ENCODE measurements around the gene TSR1. TPM values are rescaled to one million over a fixed set of nuclear protein-coding genes. Genes with fewer than 3 reads are reported as not detected.

TSR1 gene
- total and polyA plus RNA-seq, 9 of the 15 experiments (the other 6 are each of a cell fraction or from before 2014, with no cell fraction given) = 16.4 to 87.5 (median 55.2) TPM

DNA sequence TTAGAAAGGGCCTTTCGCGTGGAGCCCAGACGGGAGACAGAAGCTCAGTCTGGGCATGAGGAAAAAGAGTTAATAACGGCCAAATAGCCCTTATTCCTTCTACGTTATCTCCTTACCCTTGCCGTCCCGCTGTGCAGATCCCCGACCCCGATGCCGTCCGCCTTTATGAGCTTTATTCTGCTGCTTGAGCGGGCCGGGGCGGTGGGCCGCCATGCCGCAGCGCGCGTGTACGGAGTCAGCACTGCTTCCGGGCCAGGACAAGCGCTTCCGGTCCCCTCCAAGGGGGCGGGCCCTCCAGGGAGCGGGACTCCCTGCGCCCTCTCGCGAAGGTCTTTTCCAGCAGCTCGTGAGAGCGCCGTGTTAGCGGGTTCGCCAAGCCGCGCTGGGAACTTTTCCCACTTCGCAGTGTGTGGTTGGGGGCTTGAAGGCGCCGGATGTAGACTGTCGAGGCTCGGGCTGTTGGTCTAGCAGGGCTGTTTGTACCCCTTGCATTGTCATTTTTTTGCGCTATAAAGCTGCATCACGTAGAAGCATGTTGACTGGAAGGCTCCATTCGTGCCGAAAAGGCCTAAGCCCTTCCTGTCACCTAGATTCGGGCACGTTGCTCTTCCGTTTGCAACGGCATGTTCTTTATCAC lies at the start of gene TSR1 (continued):
- TF ChIP-seq, protein P1, sequence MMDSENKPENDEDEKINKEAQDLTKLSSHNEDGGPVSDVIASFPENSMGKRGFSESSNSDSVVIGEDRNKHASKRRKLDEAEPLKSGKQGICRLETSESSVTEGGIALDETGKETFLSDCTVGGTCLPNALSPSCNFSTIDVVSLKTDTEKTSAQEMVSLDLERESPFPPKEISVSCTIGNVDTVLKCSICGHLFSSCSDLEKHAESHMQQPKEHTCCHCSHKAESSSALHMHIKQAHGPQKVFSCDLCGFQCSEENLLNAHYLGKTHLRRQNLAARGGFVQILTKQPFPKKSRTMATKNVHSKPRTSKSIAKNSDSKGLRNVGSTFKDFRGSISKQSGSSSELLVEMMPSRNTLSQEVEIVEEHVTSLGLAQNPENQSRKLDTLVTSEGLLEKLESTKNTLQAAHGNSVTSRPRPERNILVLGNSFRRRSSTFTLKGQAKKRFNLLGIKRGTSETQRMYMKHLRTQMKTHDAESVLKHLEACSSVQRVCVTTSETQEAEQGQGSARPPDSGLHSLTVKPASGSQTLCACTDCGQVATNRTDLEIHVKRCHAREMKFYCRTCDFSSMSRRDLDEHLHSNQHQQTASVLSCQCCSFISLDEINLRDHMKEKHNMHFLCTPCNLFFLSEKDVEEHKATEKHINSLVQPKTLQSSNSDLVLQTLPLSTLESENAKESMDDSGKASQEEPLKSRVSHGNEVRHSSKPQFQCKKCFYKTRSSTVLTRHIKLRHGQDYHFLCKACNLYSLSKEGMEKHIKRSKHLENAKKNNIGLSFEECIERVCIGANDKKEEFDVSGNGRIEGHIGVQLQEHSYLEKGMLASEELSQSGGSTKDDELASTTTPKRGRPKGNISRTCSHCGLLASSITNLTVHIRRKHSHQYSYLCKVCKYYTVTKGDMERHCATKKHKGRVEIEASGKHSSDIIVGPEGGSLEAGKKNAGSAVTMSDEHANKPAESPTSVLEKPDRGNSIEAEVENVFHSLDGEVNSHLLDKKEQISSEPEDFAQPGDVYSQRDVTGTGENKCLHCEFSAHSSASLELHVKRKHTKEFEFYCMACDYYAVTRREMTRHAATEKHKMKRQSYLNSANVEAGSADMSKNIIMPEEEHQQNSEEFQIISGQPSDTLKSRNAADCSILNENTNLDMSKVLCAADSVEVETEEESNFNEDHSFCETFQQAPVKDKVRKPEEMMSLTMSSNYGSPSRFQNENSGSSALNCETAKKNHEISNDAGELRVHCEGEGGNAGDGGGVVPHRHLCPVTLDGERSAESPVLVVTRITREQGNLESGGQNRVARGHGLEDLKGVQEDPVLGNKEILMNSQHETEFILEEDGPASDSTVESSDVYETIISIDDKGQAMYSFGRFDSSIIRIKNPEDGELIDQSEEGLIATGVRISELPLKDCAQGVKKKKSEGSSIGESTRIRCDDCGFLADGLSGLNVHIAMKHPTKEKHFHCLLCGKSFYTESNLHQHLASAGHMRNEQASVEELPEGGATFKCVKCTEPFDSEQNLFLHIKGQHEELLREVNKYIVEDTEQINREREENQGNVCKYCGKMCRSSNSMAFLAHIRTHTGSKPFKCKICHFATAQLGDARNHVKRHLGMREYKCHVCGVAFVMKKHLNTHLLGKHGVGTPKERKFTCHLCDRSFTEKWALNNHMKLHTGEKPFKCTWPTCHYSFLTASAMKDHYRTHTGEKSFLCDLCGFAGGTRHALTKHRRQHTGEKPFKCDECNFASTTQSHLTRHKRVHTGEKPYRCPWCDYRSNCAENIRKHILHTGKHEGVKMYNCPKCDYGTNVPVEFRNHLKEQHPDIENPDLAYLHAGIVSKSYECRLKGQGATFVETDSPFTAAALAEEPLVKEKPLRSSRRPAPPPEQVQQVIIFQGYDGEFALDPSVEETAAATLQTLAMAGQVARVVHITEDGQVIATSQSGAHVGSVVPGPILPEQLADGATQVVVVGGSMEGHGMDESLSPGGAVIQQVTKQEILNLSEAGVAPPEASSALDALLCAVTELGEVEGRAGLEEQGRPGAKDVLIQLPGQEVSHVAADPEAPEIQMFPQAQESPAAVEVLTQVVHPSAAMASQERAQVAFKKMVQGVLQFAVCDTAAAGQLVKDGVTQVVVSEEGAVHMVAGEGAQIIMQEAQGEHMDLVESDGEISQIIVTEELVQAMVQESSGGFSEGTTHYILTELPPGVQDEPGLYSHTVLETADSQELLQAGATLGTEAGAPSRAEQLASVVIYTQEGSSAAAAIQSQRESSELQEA (IDR thresholded peaks at IDR 0.05; ENCODE audit: low read depth) = peak; percentile 55; the same call in 1 of the 2 replicates
- TF ChIP-seq MAFG (tag; conservative IDR thresholded peaks at IDR 0.05) (no peak), RNF2 (IDR thresholded peaks at IDR 0.05) (no peak), PYGO2 (tag; IDR thresholded peaks at IDR 0.05) (no peak), ZNF274 (IDR thresholded peaks at IDR 0.05; ENCODE audit: borderline replicate concordance, low read depth, low read length) (no peak), CREM (IDR thresholded peaks at IDR 0.05; ENCODE audit: low read depth) (peak; percentile 68), ARHGAP35 (IDR thresholded peaks at IDR 0.05; ENCODE audit: partially characterized antibody) (no peak), RBM39 (optimal IDR thresholded peaks at IDR 0.05; ENCODE audit: low read depth, low read length) (no peak), ZNF3 (CRISPR knock-in tag; IDR thresholded peaks at IDR 0.05) (no peak), GABPA (tag; conservative IDR thresholded peaks at IDR 0.05; ENCODE audit: low read depth) (peak; percentile 98)
- TF ChIP-seq, protein P2, sequence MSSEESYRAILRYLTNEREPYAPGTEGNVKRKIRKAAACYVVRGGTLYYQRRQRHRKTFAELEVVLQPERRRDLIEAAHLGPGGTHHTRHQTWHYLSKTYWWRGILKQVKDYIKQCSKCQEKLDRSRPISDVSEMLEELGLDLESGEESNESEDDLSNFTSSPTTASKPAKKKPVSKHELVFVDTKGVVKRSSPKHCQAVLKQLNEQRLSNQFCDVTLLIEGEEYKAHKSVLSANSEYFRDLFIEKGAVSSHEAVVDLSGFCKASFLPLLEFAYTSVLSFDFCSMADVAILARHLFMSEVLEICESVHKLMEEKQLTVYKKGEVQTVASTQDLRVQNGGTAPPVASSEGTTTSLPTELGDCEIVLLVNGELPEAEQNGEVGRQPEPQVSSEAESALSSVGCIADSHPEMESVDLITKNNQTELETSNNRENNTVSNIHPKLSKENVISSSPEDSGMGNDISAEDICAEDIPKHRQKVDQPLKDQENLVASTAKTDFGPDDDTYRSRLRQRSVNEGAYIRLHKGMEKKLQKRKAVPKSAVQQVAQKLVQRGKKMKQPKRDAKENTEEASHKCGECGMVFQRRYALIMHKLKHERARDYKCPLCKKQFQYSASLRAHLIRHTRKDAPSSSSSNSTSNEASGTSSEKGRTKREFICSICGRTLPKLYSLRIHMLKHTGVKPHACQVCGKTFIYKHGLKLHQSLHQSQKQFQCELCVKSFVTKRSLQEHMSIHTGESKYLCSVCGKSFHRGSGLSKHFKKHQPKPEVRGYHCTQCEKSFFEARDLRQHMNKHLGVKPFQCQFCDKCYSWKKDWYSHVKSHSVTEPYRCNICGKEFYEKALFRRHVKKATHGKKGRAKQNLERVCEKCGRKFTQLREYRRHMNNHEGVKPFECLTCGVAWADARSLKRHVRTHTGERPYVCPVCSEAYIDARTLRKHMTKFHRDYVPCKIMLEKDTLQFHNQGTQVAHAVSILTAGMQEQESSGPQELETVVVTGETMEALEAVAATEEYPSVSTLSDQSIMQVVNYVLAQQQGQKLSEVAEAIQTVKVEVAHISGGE (CRISPR knock-in tag; IDR thresholded peaks at IDR 0.05) = peak in 1 of 3 experiments; percentile 57; a peak in 2 of 6 replicates
- TF ChIP-seq, protein P3, sequence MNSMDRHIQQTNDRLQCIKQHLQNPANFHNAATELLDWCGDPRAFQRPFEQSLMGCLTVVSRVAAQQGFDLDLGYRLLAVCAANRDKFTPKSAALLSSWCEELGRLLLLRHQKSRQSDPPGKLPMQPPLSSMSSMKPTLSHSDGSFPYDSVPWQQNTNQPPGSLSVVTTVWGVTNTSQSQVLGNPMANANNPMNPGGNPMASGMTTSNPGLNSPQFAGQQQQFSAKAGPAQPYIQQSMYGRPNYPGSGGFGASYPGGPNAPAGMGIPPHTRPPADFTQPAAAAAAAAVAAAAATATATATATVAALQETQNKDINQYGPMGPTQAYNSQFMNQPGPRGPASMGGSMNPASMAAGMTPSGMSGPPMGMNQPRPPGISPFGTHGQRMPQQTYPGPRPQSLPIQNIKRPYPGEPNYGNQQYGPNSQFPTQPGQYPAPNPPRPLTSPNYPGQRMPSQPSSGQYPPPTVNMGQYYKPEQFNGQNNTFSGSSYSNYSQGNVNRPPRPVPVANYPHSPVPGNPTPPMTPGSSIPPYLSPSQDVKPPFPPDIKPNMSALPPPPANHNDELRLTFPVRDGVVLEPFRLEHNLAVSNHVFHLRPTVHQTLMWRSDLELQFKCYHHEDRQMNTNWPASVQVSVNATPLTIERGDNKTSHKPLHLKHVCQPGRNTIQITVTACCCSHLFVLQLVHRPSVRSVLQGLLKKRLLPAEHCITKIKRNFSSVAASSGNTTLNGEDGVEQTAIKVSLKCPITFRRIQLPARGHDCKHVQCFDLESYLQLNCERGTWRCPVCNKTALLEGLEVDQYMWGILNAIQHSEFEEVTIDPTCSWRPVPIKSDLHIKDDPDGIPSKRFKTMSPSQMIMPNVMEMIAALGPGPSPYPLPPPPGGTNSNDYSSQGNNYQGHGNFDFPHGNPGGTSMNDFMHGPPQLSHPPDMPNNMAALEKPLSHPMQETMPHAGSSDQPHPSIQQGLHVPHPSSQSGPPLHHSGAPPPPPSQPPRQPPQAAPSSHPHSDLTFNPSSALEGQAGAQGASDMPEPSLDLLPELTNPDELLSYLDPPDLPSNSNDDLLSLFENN (IDR thresholded peaks at IDR 0.05; ENCODE audit: low read depth in 2 of 2, low read length in 2 of 2) = no peak
